Spleen (tissue), 11 donors: ENCODE measurements around the gene SH3RF3. TPM values are rescaled to one million over a fixed set of nuclear protein-coding genes. Genes with fewer than 3 reads are reported as not detected.

ENCODE experiments used
- DNase-seq: peaks from one replicate; pipeline ENCODE4 v3.0.0-alpha.2; 2020
- H3K27ac ChIP-seq, 8 donors: fragments of 200-600 bp; sonication (generic) in 7 of 8; 1 replicate in 4 of 8; 2 replicates in 4 of 8; pipeline versions ENCODE4 v1.5.0 to v1.8.0; 2016 to 2021; ENCODE audit warnings: inconsistent platforms in 4 of 8, mild to moderate bottlenecking in 4 of 8, moderate library complexity in 1 of 8
- H3K27me3 ChIP-seq, 7 donors: fragments of 200-600 bp; sonication (generic) in 6 of 7; replicated peaks in 1 of 7; 1 replicate in 4 of 7; 2 replicates in 3 of 7; pipeline versions ENCODE4 v1.5.0 to v1.8.0; 2016 to 2021; ENCODE audit warnings: inconsistent platforms in 3 of 7, mild to moderate bottlenecking in 1 of 7
- H3K36me3 ChIP-seq, 6 donors: fragments of 200-600 bp; sonication (generic) in 5 of 6; 1 replicate in 4 of 6; 2 replicates in 2 of 6; pipeline versions ENCODE4 v1.5.0 to v1.8.0; 2016 to 2021; ENCODE audit warnings: inconsistent platforms in 2 of 6
- H3K4me1 ChIP-seq, 6 donors: fragments of 200-600 bp; sonication (generic) in 5 of 6; 1 replicate in 3 of 6; 2 replicates in 3 of 6; pipeline versions ENCODE4 v1.5.0 to v1.8.0; 2016 to 2021; ENCODE audit warnings: inconsistent platforms in 3 of 6
- H3K4me3 ChIP-seq, 8 donors: fragments of 200-600 bp; sonication (generic) in 7 of 8; 1 replicate in 4 of 8; 2 replicates in 4 of 8; pipeline versions ENCODE4 v1.5.0 to v1.8.0; 2016 to 2021; ENCODE audit warnings: inconsistent platforms in 4 of 8, mild to moderate bottlenecking in 4 of 8, moderate library complexity in 2 of 8
- H3K9me3 ChIP-seq, 8 donors: fragments of 200-600 bp; sonication (generic) in 7 of 8; 1 replicate in 4 of 8; 2 replicates in 4 of 8; pipeline versions ENCODE4 v1.5.0 to v1.8.0; 2016 to 2021; ENCODE audit warnings: inconsistent platforms in 4 of 8
- POLR2A ChIP-seq, 3 donors: fragments of 450-650 bp; IDR thresholded peaks; one replicate each; pipeline ENCODE4 v1.5.1; 2017; ENCODE audit warnings: antibody characterized with exemption in 3 of 3, mild to moderate bottlenecking in 1 of 3
- POLR2AphosphoS5 ChIP-seq, 3 donors: sonication (generic); formaldehyde crosslinking; IDR thresholded peaks; one replicate each; pipeline ENCODE4 v1.5.1; 2017; ENCODE audit warnings: antibody characterized with exemption in 3 of 3
- WGBS, 5 donors: extraction: QIAGEN DNeasy Blood & Tissue Kit in 3 of 5; methylation state at CpG; one replicate each; pipeline versions ENCODE4 v1.1.5 to v1.1.7; 2013 to 2018; 5-methylcytosine and 5-hydroxymethylcytosine counted together
- intact Hi-C: fragments of 100-400 bp; cut with DNase I; formaldehyde crosslinking; loops from one replicate; pipeline ENCODE4 v1.15.0; 2023; ENCODE audit warnings: low total_unique reads
- polyA plus RNA-seq, 3 donors: library from polyadenylated mRNA; stranded (reverse); fragments of 200-250 nt; gene quantifications; one replicate each; pipeline ENCODE4 v1.2.1, GENCODE V29; 2013
- total RNA-seq, 7 donors: library from RNA; depleted of rRNA in 3 of 7; stranded (reverse); fragments of >200 nt in 3 of 7; fragmentation: NEBNext Ultra II Directional in 4 of 7; extraction: Animal tissue kit (Norgen Biotek cat#: 25700) in 4 of 7; gene quantifications; one replicate each; pipeline versions ENCODE4 v1.1.0 to v1.2.1, GENCODE V29; 2016 to 2021
- TF ChIP-seq, protein P1 (sequence below), 11 experiments: fragments of 200-600 bp in 7 of 11; fragments of 450-650 bp in 4 of 11; sonication (generic) in 4 of 11; IDR thresholded peaks in 8 of 11; conservative IDR thresholded peaks in 3 of 11; 1 replicate in 7 of 11; 2 replicates in 4 of 11; pipeline versions ENCODE4 v1.4.0 to v1.8.0; 2016 to 2021; ENCODE audit warnings: antibody characterized with exemption in 11 of 11, inconsistent platforms in 4 of 11, mild to moderate bottlenecking in 1 of 11
- donor health status: healthy with polysubstance abuse.
- donor health status: DM: no; HTN: no; CAD: no; lungs with moderate emphysema.
- donor health status: DM: no; HTN: no; CAD: no.
- donor health status: Bipolar disorder and iron deficiency.
- donor health status: healthy.
- donor health status: DM: no; HTN: no; CAD: no.
- donor health status: DM: yes; HTN: yes; CAD: no.

SH3RF3 gene
- total and polyA plus RNA-seq, 10 donors: 1.3 to 7.6 (median 4.7) TPM

DNA sequence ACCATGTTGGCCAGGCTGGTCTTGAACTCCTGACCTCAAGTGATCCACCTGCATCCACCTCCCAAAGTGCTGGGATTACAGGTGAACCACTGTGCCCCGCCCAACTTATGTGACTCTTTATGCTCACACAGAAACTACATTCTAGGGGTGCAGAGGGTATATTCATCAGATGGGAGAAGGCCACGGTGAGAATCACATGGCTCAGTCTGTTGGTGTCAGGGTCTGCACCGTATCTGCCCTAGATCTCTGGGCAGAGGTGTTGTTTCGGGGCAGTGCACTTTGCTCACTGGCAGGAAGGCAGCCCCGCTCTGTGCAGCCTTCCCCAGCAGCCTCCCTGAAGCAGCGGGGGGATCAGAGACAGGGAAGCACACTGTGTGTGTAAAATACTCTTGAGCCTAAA is 76.4 kb downstream of the SH3RF3 start:
- H3K27me3 ChIP-seq: no peaks in the 10 kb centered on the region
- no peak for DNase-seq
- no peak overlapping the region for H3K4me3 ChIP-seq
- peaks cover 0 to 16% (median 3%) of the 10 kb centered on the region in 6 donors for H3K4me1 ChIP-seq
- H3K27ac ChIP-seq: no peak overlapping the region
- no peaks in the 10 kb centered on the region for H3K36me3 ChIP-seq
- 85 to 92% (median 88%) methylated on average over 6 of the region's 6 CpGs for whole genome bisulfite sequencing, 5 donors
- intact Hi-C loops: no loop called here
- TF ChIP-seq, protein P1, sequence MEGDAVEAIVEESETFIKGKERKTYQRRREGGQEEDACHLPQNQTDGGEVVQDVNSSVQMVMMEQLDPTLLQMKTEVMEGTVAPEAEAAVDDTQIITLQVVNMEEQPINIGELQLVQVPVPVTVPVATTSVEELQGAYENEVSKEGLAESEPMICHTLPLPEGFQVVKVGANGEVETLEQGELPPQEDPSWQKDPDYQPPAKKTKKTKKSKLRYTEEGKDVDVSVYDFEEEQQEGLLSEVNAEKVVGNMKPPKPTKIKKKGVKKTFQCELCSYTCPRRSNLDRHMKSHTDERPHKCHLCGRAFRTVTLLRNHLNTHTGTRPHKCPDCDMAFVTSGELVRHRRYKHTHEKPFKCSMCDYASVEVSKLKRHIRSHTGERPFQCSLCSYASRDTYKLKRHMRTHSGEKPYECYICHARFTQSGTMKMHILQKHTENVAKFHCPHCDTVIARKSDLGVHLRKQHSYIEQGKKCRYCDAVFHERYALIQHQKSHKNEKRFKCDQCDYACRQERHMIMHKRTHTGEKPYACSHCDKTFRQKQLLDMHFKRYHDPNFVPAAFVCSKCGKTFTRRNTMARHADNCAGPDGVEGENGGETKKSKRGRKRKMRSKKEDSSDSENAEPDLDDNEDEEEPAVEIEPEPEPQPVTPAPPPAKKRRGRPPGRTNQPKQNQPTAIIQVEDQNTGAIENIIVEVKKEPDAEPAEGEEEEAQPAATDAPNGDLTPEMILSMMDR (IDR thresholded peaks at IDR 0.05 in 8 of 11, conservative IDR thresholded peaks at IDR 0.05 in 3 of 11): no peak
- TF ChIP-seq POLR2AphosphoS5 (IDR thresholded peaks at IDR 0.05) (no peak), POLR2A (IDR thresholded peaks at IDR 0.05) (no peak)
- H3K9me3 ChIP-seq: no peaks in the 10 kb centered on the region

DNA sequence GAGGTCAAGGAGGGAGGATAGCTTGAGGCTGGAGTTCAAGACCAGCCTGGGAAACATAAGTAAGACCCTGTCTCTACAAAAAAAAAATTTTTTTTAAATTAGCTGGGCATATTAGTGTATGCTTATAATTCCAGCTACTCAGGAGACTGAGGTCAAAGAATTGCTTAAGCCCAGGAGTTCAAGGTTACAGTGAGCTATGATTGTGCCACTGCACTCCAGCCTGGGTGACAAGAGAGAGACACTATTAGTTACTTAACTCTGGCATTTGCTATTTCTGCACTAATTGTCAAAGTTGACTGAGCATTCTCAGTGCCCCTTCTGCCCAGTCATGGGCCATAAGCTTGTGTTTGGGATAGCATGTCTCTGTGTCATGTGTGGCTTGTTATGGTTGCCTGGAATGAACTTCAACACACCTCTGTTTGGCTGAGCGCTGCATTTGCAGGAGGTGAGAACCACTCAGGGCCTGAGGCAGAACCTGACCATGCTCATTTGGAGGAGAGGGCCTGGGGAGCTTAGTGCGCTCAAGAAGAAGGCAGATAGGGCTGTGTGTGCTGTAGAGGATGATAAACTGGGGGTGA is 77.7 kb downstream of the SH3RF3 start:
- H3K9me3 ChIP-seq: no peaks in the 10 kb centered on the region
- TF ChIP-seq POLR2A (IDR thresholded peaks at IDR 0.05) (no peak), POLR2AphosphoS5 (IDR thresholded peaks at IDR 0.05) (no peak)
- TF ChIP-seq, protein P1 (IDR thresholded peaks at IDR 0.05 in 8 of 11, conservative IDR thresholded peaks at IDR 0.05 in 3 of 11): no peak
- H3K4me1 ChIP-seq: peaks cover 0 to 29% (median 12%) of the 10 kb centered on the region in 6 donors
- intact Hi-C loops: no loop called here
- no peak overlapping the region for H3K4me3 ChIP-seq
- H3K27me3 ChIP-seq: peaks cover 0 to 5% (median 0%) of the 10 kb centered on the region in 7 donors
- H3K27ac ChIP-seq: no peak overlapping the region
- WGBS, 5 donors: 79 to 97% (median 96%) methylated on average over 2 of the region's 2 CpGs
- H3K36me3 ChIP-seq: no peaks in the 10 kb centered on the region
- no peak for DNase-seq

GRCh38 chr2:109207176-109207575 is 78.2 kb downstream of the SH3RF3 start:
- Histone ChIP-seq H3K27me3 (peaks cover 0 to 6% (median 0%) of the 10 kb centered on the region in 7 donors), H3K36me3 (no peaks in the 10 kb centered on the region), H3K4me1 (peaks cover 0 to 34% (median 12%) of the 10 kb centered on the region in 6 donors), H3K4me3 (no peak overlapping the region), H3K9me3 (no peaks in the 10 kb centered on the region), H3K27ac (no peak overlapping the region)
- intact Hi-C loops: no loop called here
- 51 to 75% (median 69%) methylated on average over 1 of the region's 1 CpG for WGBS, 5 donors
- TF ChIP-seq, protein P1 (IDR thresholded peaks at IDR 0.05 in 8 of 11, conservative IDR thresholded peaks at IDR 0.05 in 3 of 11): no peak
- TF ChIP-seq POLR2A (IDR thresholded peaks at IDR 0.05) (no peak), POLR2AphosphoS5 (IDR thresholded peaks at IDR 0.05) (no peak)
- DNase-seq: no peak

DNA sequence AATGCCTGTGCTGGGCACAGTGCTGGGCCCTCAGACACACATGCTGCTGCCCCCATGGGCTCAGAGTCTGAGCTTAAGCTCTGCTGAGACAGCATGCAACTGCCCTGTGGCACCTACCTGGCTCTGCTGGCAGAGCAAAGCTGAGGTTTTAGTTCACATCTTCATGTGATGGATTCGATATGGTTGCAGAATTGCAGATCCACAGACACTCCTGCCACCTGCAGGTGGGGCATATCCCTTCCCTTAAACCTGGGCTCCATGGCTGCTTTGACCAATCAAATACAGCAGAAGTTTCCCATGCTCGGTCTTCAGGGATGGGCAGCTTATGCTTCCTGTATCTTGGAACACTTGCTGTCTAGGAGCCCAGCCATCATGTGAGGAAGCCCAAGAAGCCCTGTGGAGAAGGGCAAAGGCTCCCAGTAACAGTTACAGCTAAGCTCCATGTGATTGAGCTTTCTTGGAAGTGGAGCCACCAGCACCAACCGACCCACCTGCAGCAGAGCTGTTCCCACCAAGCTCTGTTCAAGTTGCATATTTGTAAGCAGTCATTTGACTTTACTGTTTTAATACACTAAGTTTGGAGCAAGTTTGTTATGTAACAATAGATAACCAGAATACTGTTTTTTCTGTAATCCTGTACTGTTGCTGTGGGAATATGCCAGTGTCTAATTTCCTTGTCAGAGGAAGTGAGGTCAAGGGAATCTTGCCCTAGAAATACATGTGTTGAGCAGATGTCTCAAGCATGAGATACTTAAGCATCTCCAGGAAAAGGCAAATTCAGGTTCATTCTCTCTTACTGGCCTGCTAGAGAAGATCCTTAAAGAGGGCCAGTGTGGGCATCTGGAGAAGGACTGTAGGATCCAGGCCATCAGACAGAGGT is 79.3 kb downstream of the SH3RF3 start:
- no peak overlapping the region for H3K27ac ChIP-seq
- WGBS, 5 donors: 91 to 96% (median 94%) methylated on average over 2 to 3 of the region's 3 CpGs

More for the DNA sequence above, 79.3 kb downstream of the SH3RF3 start:
- H3K4me3 ChIP-seq: no peak overlapping the region
- no peaks in the 10 kb centered on the region for H3K36me3 ChIP-seq
- intact Hi-C loops: no loop called here
- H3K9me3 ChIP-seq: no peaks in the 10 kb centered on the region
- H3K27me3 ChIP-seq: peaks cover 0 to 15% (median 0%) of the 10 kb centered on the region in 7 donors
- peaks cover 0 to 44% (median 14%) of the 10 kb centered on the region in 6 donors for H3K4me1 ChIP-seq
- no peak for DNase-seq
- TF ChIP-seq, protein P1 (IDR thresholded peaks at IDR 0.05 in 8 of 11, conservative IDR thresholded peaks at IDR 0.05 in 3 of 11): no peak
- no peak for TF ChIP-seq POLR2A (IDR thresholded peaks at IDR 0.05)
- no peak for TF ChIP-seq POLR2AphosphoS5 (IDR thresholded peaks at IDR 0.05)
